Thyroid gland (tissue), 4 donors: Measurements from ENCODE around the gene SETD4.

Experiments used
- POLR2A ChIP-seq, 2 donors: fragments of 450-650 bp; IDR thresholded peaks; one replicate each; pipeline ENCODE4 v1.6.1; 2017; ENCODE audit warnings: antibody characterized with exemption in 2 of 2, mild to moderate bottlenecking in 2 of 2, moderate library complexity in 1 of 2
- TF ChIP-seq, protein P1 (sequence below), 6 experiments: fragments of 200-600 bp in 3 of 6; fragments of 450-650 bp in 3 of 6; sonication (generic) in 3 of 6; IDR thresholded peaks; one replicate each; pipeline ENCODE4 v1.5.1; 2016 to 2019; ENCODE audit warnings: antibody characterized with exemption in 6 of 6, mild to moderate bottlenecking in 2 of 6, inconsistent platforms in 1 of 6, moderate library complexity in 1 of 6

DNA sequence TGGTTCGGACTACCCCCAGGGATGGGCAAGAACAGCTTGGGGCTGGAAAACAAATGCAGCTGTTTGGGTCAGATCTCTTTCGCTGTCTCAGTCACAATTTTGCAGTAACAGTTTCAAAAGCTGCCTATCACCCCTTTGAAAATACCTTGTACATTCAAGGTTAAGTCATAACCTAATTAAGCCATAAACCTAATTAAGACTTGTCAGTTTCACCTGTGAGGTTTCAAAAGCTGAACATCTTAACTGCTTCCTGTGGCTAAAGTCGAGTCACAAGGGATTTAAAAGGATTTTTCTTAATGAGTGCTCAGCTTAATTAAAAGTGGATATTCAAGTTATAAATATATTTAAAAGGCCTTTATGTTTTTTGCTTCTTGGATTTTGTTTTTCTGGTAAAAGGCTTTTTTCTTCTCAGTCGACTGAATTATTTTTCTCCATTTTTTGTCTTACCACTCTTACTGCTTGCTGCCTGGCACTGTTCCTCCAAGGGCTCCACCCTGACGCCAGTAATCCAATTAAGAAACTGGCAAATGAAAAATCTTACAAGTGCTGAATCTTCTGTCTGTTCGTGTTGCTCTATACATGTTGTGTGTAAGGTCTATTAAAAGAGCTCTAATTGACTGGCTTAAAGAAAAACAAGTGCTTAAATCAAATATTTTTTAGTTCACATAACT is 40.8 kb upstream of the SETD4 start:
- TF ChIP-seq, protein P1, sequence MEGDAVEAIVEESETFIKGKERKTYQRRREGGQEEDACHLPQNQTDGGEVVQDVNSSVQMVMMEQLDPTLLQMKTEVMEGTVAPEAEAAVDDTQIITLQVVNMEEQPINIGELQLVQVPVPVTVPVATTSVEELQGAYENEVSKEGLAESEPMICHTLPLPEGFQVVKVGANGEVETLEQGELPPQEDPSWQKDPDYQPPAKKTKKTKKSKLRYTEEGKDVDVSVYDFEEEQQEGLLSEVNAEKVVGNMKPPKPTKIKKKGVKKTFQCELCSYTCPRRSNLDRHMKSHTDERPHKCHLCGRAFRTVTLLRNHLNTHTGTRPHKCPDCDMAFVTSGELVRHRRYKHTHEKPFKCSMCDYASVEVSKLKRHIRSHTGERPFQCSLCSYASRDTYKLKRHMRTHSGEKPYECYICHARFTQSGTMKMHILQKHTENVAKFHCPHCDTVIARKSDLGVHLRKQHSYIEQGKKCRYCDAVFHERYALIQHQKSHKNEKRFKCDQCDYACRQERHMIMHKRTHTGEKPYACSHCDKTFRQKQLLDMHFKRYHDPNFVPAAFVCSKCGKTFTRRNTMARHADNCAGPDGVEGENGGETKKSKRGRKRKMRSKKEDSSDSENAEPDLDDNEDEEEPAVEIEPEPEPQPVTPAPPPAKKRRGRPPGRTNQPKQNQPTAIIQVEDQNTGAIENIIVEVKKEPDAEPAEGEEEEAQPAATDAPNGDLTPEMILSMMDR (IDR thresholded peaks at IDR 0.05) = no peak
- TF ChIP-seq POLR2A (IDR thresholded peaks at IDR 0.05) = no peak
